Measurements from ENCODE around the gene COL4A2.

COL4A2 gene

GRCh38 chr13:110272651-110273050, 34.4 kb upstream of the COL4A2 start:
- DNase-seq = no peak

- no peak for DNase-seq
These were observed 33.8 kb upstream of the COL4A2 start for GRCh38 chr13:110273254-110273653.

- DNase-seq = no peak
These were observed 32.4 kb upstream of the COL4A2 start for GRCh38 chr13:110274687-110275086.

- DNase-seq = peak in 1 of 3 experiments; percentile 31
These were observed 31.0 kb upstream of the COL4A2 start for GRCh38 chr13:110275931-110276552.

GRCh38 chr13:110276553-110276950, 30.5 kb upstream of the COL4A2 start:
- DNase-seq = no peak

GRCh38 chr13:110277357-110277975, 29.6 kb upstream of the COL4A2 start:
- no peak for DNase-seq

- no peak for DNase-seq
These were observed 28.2 kb upstream of the COL4A2 start for GRCh38 chr13:110278859-110279258.

- no peak for DNase-seq
These were observed 27.4 kb upstream of the COL4A2 start for GRCh38 chr13:110279684-110280083.

GRCh38 chr13:110280231-110280813, 26.8 kb upstream of the COL4A2 start:
- no peak for DNase-seq

- DNase-seq = no peak
These were observed 25.9 kb upstream of the COL4A2 start for GRCh38 chr13:110280985-110281688.

- no peak for DNase-seq
These were observed 25.3 kb upstream of the COL4A2 start for GRCh38 chr13:110281736-110282135.

GRCh38 chr13:110282316-110282841, 24.7 kb upstream of the COL4A2 start:
- no peak for DNase-seq

GRCh38 chr13:110283736-110284517, 23.2 kb upstream of the COL4A2 start:
- no peak for DNase-seq

GRCh38 chr13:110284779-110285484, 22.2 kb upstream of the COL4A2 start:
- DNase-seq = no peak

- DNase-seq = no peak
These were observed 20.9 kb upstream of the COL4A2 start for GRCh38 chr13:110285991-110286832.

- DNase-seq = no peak
These were observed 20.0 kb upstream of the COL4A2 start for GRCh38 chr13:110286833-110287819.

- DNase-seq = no peak
These were observed 17.9 kb upstream of the COL4A2 start for GRCh38 chr13:110289174-110289573.

- no peak for DNase-seq
These were observed 17.4 kb upstream of the COL4A2 start for GRCh38 chr13:110289661-110290060.

GRCh38 chr13:110290153-110290552, 16.9 kb upstream of the COL4A2 start:
- no peak for DNase-seq

- DNase-seq = no peak
These were observed 16.3 kb upstream of the COL4A2 start for GRCh38 chr13:110290826-110291225.

All from NCI-H1417 (cell line).